Stimulated activated CD8-positive, alpha-beta memory T cell treated with anti-CD3 and anti-CD28 coated beads, Interleukin-7, amount 100 ng/mL, for 4 hours (primary cell): ENCODE measurements around the gene ZNF687.
A peak's percentile ranks its signal among the peaks of the same experiment; 100 is the strongest.

Experiments
- DNase-seq, 2 donors: peaks; one replicate each; pipeline ENCODE4 v3.0.0-alpha.2; 2020; ENCODE audit warnings: low read depth in 2 of 2

Gene ZNF687

DNA sequence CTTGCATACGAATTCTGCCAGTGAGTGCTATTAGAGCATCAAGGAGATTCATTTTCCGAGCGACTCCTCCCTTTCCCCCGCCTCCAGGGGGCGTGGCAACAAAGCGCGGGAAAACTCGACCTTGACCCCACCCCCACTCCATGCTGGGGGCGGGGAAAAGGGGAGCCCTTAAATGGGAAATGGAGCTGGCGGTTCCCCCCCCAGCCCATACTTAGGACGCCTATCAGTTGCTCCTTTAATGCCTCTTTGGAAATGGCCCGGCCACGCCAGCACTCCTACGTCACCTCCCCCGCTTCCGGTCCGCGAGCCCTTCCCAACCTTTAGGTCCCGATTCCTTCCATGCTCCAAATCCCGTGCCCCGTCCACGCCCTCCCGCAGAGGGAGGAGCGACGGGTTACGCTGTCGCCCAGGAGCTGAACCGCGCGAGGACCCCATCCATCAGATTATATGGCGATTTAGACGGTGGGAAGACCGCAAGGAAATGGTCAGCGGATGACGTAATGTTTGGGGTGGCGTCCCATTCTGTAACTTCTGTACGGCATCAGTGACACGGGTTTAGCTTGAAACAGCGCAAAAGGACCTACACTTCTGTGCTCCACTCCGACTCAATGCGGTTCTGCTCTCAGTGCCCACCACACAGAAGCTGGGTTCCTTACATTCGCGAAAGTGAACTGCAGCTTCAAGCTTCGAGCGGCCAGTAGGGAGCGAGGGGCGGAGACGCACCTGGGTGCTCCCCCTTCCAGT, 702 bp upstream of the ZNF687 start:
- DNase-seq = peak; percentile 88 to 92

DNA sequence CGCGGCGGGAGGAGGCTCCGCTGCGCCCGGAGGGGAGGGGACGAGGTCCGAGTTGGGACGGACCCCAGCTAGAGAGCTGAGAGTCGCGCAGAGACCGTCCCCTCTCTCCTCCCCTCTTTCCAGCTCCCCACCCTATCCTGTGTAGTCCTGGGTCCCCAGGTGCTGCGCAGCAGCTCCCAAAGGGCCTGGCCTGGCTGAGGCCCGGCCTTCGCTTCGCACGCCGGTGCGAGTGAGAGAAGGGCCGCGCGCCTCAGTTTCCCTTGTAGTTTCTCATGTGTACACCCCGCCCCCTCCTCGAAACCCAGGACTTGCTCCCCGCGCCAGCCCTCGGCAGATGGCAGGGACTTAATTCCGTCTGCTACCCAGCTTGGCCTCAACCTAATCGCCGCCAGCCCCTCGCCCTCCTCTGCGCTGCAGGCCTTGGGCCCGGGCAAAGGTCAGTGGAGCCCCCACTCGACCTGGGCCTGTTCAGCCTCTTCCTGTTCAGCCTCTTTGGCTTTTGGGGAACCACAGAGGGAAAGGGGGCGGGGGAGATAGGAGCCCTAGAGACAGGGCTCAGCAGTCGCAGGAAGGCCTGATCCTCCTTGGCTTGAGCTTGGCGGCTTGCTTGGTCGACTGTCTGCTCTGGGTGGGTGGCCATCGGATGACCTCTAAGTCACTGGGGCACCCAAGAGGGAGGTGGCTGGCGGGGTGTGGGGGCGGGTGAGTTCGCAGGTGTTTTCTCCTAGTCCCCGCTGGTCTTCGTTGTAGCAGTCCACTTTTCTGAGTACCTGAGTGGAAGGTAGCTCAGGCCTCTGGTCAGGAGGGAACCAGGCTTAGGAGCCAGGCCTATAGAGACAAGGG, 1.0 kb downstream of the ZNF687 start:
- no peak for DNase-seq

DNA sequence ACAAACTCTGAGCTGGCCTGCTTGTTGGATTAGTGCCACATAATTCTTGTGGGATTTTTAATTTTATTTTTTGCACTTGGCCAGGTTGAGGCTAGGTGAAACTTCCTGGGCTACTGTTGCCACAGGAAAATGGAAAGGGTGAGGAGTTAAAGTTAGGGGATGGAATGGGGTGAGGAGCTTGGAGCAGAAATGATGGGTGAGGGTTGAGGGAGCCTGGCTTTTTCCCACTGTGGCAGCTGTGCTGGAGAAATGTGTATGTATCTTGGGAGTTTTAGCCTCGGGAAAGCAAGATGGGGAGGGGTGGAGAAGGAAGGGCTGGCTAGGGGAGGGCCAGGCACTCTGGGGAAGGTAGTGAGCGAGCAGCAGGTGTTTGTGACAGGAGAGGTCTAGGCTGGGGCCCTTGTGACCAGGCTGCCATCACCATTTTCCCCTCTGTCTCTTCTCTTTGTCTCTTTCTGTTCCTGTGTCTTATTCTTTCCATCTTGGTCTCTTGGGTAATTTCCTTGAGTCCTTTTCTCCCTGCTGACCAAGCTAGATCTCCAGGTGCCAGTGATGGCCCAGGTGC, 2.0 kb downstream of the ZNF687 start:
- no peak for DNase-seq

DNA sequence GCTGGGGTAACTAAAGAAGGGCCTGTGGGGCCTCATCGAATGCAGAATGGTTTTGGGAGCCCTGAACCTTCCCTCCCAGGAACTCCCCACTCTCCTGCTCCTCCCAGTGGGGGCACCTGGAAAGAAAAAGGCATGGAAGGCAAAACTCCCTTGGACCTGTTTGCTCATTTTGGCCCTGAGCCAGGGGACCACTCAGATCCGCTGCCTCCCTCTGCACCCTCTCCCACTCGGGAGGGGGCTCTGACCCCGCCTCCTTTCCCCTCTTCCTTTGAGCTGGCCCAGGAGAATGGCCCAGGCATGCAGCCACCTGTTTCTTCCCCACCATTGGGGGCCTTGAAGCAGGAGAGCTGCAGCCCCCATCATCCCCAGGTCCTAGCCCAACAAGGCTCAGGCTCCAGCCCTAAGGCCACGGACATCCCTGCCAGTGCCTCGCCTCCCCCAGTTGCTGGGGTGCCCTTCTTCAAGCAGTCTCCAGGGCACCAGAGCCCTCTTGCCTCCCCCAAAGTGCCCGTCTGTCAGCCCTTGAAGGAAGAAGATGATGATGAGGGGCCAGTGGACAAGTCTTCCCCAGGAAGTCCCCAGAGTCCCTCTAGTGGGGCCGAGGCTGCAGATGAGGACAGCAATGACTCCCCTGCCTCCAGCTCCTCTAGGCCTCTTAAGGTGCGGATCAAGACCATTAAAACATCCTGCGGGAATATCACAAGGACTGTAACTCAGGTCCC, 4.7 kb downstream of the ZNF687 start:
- no peak for DNase-seq

DNA sequence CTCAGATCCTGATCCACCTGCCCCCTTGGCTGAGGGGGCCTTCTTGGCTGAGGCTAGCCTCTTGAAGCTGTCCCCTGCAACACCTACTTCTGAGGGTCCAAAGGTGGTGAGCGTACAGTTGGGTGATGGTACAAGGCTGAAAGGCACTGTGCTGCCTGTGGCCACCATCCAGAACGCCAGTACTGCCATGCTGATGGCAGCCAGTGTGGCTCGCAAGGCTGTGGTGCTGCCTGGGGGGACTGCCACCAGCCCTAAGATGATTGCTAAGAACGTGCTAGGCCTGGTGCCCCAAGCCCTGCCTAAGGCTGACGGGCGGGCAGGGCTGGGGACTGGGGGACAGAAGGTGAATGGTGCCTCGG, 5.2 kb downstream of the ZNF687 start:
- no peak for DNase-seq

DNA sequence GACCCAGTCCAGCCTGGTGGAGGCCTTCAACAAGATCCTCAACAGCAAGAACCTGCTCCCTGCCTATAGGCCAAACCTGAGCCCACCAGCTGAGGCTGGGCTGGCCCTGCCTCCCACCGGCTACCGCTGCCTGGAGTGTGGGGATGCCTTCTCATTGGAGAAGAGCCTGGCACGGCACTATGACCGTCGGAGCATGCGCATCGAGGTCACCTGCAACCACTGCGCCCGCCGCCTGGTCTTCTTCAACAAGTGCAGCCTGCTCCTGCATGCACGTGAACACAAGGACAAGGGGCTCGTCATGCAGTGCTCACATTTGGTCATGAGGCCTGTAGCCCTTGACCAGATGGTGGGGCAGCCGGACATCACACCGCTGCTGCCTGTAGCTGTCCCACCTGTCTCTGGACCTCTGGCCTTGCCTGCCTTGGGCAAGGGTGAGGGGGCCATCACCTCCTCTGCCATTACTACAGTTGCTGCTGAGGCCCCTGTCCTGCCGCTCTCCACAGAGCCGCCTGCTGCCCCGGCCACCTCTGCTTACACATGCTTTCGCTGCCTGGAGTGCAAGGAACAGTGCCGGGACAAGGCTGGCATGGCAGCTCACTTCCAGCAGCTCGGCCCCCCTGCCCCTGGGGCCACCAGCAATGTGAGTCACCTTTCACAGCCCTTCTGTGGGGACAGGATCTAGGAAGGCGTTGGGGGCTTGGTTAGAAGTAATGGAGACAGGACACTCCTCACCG, 5.8 kb downstream of the ZNF687 start:
- DNase-seq = no peak

DNA sequence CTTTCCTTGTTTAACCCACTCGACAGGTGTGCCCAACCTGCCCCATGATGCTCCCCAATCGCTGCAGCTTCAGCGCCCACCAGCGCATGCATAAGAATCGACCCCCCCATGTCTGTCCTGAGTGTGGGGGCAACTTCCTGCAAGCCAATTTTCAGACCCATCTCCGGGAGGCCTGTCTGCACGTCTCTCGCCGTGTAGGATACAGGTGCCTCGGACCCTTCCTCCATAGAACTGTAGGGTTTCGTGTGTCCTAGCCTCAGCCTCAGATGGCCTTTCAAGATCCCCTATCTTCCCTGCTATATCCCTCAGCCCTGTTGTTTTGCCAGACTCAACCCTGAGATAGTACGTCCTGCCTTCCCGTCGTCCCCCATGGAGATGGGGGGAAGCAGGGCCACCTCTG, 6.4 kb downstream of the ZNF687 start:
- DNase-seq = no peak

DNA sequence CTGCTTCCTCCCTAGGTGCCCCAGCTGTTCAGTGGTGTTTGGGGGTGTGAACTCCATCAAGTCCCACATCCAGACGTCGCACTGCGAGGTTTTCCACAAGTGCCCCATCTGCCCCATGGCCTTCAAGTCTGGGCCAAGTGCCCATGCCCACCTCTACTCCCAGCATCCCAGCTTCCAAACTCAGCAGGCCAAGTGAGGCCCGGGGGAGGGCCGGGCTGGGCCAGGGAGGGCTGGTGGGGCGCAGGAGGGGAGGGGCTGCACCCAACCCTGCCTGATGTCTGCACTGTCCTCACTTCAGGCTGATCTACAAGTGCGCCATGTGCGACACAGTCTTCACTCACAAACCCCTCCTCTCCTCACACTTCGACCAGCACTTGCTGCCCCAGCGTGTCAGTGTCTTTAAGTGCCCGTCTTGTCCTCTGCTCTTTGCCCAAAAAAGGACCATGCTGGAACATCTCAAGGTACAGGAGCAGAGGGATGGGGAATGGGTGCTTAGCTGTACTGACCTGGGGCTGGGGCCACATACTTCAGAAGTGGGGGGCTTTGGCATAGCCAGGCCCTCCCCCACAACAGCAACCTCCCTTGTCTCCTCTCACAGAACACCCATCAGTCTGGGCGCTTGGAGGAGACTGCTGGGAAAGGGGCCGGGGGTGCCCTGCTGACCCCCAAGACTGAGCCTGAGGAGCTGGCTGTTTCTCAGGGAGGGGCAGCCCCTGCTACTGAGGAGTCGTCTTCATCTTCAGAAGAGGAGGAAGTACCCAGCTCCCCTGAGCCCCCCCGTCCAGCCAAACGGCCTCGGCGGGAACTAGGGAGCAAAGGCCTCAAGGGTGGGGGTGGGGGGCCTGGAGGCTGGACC, 7.2 kb downstream of the ZNF687 start:
- no peak for DNase-seq

DNA sequence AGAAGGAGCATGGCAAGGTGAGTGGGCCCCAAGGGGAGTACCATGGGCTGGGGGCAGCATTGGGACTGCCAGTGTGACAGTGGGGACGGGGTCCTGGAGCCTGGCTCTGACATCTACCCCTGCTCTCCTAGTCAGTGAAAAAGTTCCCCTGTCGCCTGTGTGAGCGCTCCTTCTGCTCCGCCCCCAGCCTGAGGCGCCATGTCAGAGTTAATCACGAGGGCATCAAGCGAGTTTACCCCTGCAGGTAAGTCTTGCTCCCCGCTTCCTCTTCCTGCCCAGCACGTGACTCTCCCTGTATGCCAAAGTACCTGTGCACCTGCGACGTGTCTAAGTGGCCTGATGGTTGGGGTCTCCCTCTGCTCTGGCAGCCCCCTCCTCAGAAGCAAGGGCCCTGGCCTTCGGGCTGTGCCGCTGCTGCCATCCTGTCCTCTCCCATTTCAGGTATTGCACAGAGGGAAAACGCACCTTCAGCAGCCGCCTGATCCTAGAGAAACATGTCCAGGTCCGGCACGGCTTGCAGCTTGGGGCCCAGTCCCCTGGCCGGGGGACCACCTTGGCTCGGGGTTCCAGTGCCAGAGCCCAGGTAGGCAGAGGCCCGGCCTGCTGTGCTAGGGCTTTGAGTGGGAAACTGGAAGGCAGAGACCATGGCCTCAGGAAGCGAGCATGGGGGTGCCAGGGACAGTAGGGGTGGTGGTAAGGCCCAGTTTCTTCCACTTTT, 8.1 kb downstream of the ZNF687 start:
- DNase-seq = no peak

DNA sequence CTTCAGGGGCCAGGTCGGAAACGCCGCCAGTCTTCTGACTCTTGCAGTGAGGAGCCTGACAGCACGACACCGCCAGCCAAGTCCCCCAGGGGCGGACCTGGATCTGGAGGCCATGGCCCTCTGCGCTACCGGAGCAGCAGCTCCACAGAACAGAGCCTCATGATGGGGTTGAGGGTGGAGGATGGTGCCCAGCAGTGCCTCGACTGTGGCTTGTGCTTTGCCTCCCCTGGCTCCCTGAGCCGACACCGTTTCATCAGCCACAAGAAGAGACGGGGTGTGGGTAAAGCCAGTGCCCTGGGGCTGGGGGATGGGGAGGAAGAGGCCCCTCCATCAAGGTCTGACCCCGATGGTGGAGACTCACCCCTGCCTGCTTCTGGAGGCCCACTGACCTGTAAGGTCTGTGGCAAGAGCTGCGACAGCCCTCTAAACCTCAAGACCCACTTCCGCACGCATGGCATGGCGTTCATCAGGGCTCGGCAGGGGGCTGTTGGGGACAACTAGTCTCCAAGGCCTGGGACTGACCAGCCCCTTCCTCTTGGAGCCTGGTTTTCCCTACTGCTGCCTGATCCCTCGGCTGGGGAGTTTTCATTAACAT, 8.7 kb downstream of the ZNF687 start:
- no peak for DNase-seq

DNA sequence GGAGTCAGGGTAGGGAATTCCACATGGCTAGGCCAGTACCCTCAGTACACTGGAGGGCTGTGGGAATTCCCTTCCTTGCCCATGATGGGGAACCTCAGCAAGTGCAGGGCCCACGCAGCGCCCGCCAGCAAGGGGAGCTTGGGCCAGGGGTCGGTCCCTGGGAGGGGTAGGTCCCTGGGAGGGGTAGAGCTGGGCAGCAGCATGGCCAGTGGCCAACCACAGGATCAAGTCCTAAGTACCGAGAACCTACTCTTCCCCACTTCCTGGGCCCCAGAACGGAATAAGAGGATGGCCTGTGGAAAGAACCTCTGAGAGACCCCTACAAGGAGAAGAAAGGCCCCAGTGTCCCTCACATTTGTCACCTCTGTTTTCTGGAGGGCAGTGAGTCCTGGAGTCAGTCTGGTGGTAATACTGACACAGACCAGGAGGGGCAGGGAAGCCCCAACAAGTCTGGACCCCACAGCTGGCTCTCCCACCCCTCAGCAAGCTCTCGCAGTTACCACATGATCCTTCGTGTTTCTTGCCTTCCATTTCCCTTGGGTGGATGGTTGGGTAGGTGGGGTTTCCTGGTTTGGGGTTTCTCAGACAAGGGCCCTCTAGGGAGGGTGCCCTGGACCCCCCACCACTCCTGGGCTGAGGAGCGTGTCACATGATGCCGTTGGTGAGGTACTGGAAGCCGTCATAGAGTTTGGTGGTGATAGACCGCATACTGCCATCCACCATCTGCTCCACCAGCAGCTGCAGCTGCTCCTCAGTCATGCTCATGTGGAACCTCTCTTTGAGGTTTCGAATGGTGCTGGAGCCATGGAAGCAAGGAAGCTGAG, 10.3 kb downstream of the ZNF687 start:
- no peak for DNase-seq

DNA sequence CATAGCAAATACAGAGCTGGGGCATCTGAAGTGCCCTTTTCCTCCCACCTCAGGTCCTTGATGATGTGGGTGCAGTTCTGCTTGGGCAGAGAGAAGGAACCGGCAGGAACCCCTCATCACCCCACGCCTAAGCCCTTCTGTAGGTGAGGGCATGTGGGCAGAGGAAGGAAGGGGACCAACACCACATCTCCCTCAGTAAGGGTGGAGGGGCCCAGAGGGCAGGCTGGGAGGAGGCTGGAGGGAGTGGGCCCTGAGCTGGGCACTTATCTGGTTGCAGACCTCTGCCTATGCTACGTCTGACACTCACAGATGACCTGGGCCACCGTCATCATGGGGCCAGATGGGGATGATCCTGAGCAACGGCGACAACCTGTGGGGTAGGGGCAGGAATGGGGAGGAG, 11.0 kb downstream of the ZNF687 start:
- no peak for DNase-seq

DNA sequence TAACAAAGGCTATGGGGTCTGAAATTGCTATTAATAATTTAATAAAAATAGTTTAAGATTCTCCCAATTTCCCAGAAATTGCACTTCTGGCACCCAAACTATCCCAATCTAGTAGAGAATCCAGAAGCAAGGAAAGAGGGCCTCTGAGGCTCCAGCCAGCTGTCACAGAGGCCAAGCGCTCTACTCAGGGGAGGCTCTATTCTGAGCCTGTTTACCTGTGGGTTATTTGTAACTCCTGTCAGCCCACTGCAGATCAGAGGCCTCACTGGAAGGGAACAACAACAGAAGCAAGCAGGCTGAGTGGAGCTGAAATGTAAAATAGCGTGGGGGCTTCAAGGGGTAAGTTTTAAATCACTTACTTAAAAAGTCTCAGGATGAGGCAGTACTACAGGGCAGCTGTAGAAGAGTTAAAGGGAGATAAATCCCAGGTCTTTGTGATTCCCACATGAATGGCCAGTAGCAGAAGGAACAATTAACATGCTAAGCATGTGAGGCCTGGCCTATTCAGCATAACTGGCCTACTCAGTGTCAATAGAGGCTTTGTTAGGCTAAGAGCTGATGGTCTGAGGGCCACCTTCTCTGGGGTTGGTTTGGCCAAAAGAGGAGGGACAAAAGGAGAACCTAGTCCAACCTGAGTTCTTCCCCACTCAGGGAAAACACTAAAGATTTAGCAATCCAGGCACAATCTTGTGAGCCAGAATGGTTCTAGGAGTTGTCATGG, 12.8 kb downstream of the ZNF687 start:
- DNase-seq = no peak

DNA sequence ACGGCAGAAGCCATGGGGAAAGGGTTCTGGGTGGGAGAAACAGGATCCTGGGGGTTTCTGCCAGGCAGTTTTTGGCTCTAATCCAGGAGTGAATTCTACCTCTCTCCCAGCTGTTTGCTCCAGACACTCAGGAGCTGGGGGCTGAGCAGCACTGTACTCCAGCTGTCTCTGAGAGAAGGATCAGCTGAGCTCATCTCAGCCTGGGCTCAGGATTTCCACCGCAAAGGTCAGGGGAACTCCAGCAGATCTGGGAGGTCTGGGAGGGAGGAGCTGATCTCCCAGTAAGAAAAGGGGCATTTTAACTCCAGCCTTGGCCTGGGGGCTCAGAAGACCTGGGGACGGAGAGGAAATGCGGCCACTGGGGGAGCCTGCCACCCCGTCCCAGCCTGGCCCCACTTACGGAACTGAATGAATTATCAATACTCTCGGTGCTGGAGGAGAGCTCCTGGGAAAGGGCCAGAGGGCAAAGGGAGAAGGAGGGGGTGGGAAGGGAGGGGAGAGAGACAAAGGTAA, 27.8 kb downstream of the ZNF687 start:
- DNase-seq = no peak

DNA sequence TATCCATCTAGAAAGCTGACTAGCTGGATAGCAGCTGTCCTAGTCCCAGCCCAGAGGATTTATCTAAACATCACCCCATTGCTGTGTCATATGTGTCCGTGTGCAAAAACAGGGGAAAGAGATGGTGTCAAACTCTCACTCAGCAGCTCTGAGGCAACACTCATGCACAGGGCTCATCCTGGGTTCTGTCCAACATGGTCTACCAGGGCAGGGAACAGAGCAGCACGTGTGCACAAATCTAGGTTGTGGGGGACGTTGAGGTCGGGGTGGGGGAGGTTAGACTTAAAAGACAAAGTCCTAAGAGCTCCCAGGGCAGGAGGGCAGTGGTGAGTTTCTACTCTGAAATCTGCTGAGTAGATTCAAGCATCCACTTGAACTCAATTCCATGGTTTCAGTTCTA, 28.9 kb downstream of the ZNF687 start:
- DNase-seq = no peak

DNA sequence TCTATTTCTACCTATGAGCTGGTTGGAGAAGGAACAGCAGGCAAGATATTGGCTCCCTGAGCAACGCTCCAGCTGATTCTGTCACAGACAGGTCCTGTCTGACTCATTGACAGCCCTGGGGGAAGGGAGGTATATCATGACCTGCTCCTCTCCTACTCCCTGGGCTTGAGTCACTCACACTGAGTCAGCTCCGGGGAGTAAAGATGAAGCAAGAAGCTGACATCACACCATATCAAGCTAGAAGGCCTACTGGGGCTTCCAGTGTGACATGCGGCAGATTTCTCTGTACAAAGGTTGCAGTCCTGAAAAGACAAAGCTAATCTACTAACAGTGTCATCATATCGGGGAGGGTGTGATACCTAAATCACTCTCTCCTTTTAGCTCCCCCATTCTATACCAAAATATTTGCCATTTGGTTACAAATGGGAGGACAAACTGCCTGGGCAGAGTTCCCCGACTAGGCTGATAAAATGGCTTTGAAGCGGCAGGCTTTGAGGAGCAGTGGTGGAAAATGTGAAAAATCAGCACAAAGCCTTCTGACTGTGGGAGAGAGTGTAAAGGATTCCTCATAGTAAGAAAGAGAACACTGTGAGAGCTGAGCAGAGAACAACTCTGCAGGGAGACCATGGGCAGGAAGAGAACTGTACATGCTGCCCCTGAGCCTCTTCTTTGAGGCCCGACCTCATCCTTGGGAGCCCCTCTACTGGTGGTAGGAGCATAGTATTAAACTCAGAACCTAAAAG, 29.7 kb downstream of the ZNF687 start:
- peak; percentile 79 to 85 for DNase-seq

DNA sequence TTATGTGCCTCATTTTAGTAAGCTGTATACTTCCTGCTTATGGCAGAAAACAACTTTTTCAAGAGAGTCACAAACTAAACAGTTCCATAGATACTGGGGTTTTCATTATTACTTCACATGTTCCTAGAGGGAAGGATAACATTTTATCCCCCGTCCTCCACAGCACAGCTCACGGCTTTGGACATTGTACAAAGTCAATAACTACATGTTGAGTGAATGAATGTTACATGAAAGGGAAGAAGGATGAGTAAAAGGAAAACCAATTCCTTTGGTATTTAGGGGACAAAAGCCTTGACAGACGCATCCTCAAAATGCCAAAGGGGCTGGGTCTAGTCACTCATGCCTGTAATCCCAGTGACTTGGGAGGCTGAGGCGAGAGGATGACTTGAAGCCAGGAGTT, 30.3 kb downstream of the ZNF687 start:
- no peak for DNase-seq
